Bronchial epithelial cell (primary cell): ENCODE results near the gene NANOS3. TPM values are rescaled to one million over a fixed set of nuclear protein-coding genes. Genes with fewer than 3 reads are reported as not detected.

Experiments
- DNase-seq: peaks from one replicate; pipeline ENCODE4 v3.0.0-alpha.2; 2010; ENCODE audit warnings: low read depth
- FAIRE-seq: peaks from 2 replicates; lab custom pipeline; 2011; peaks lifted over from hg19 to GRCh38; lab: Jason Lieb, UNC
- H3K27me3 ChIP-seq: 2 replicates; pipeline ENCODE4 v1.5.1; 2011; ENCODE audit warnings: low read length; ENCODE audit not compliant: control insufficient read depth, insufficient read depth
- H3K36me3 ChIP-seq: 2 replicates; pipeline ENCODE4 v1.5.1; 2011; ENCODE audit warnings: low read length; ENCODE audit not compliant: control insufficient read depth, insufficient read depth
- H3K4me3 ChIP-seq: 2 replicates; pipeline ENCODE4 v1.5.1; 2011; ENCODE audit warnings: mild to moderate bottlenecking, low read depth, low read length, control low read depth
- total RNA-seq: library from RNA; depleted of rRNA; stranded (reverse); fragments of >200 nt; gene quantifications from 2 replicates; pipeline ENCODE4 v1.2.1, GENCODE V29; 2014
- TF ChIP-seq, protein P1 (sequence below): IDR thresholded peaks from 2 replicates; pipeline ENCODE4 v1.5.1; 2011; ENCODE audit warnings: mild to moderate bottlenecking, moderate library complexity, low read length, control low read depth, inconsistent platforms; ENCODE audit not compliant: insufficient read depth, severe bottlenecking

Gene NANOS3
- total RNA-seq, 1 donor from 2014 or later = 0.53 TPM

DNA sequence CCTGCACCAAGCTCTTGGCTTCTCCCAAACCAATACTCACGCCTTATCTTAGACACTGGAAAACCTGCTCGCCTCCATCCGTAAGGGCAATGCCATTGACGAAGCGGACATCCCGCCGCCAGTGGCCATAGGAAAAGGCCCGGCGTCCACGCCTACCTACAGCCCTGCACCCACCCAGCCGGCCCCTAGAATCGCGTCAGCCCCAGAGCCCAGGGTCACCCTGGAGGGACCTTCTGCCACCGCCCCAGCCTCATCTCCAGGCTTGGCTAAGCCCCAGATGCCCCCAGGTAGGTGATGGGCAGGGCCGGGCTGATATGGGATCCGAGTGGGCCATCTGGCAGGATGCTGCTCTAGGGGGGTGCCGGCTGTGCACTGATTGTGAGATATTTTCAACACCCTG is 36.4 kb downstream of the NANOS3 start:
- H3K36me3 ChIP-seq = peaks cover 14% of the 10 kb centered on the region
- no peaks in the 10 kb centered on the region for H3K27me3 ChIP-seq
- DNase-seq (no peak), FAIRE-seq (no peak)
- H3K4me3 ChIP-seq = no peak overlapping the region
- TF ChIP-seq, protein P1, sequence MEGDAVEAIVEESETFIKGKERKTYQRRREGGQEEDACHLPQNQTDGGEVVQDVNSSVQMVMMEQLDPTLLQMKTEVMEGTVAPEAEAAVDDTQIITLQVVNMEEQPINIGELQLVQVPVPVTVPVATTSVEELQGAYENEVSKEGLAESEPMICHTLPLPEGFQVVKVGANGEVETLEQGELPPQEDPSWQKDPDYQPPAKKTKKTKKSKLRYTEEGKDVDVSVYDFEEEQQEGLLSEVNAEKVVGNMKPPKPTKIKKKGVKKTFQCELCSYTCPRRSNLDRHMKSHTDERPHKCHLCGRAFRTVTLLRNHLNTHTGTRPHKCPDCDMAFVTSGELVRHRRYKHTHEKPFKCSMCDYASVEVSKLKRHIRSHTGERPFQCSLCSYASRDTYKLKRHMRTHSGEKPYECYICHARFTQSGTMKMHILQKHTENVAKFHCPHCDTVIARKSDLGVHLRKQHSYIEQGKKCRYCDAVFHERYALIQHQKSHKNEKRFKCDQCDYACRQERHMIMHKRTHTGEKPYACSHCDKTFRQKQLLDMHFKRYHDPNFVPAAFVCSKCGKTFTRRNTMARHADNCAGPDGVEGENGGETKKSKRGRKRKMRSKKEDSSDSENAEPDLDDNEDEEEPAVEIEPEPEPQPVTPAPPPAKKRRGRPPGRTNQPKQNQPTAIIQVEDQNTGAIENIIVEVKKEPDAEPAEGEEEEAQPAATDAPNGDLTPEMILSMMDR = no peak

DNA sequence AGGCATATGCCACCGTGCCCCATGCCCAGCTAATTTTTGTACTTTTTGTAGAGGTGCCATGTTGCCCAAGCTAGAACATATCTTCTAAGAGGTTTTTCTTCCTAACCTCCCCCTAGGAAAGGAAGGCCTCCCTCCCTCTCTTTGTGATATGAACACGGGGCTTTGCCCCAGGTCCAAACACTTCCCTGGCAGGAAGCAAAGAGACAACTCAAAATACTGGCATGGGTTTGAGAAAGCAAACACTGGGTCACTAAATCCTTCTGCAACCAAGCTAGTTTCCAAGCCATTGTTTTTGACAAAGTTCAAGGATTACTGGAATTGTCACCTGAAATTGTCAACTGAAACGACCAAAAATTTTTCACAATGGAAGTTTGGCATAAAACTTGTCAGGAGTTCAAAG is 37.8 kb downstream of the NANOS3 start:
- H3K36me3 ChIP-seq = peaks cover 21% of the 10 kb centered on the region

DNA sequence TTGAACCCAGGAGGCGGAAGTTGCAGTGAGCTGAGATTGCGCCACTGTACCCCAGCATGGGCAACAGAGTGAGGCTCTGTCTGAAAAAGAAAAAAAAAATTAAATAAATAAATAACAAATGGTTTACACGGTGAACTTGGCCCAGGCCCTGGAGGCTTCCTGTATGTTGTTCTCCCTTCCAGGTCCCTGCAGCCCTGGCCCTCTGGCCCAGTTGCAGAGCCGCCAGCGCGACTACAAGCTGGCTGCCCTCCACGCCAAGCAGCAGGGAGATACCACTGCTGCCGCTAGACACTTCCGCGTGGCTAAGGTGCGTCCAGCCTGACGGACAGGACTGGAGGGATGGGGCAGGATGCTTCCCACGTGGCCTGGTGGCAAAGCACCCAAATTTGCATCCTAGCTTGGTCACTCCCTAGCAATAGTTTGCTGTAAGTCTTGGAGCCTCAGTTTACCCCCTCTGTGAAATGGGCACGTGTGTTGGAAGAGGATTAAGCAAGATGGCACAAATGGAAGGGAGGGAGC is 41.0 kb downstream of the NANOS3 start:
- Histone ChIP-seq H3K4me3 (no peak overlapping the region), H3K36me3 (peaks cover 40% of the 10 kb centered on the region), H3K27me3 (no peaks in the 10 kb centered on the region)
- no peak for FAIRE-seq
- DNase-seq = no peak
- TF ChIP-seq, protein P1 = no peak

More for the DNA sequence above, 37.8 kb downstream of the NANOS3 start:
- Histone ChIP-seq H3K4me3 (no peak overlapping the region), H3K27me3 (no peaks in the 10 kb centered on the region)
- FAIRE-seq (no peak), DNase-seq (no peak)
- TF ChIP-seq, protein P1 = no peak

DNA sequence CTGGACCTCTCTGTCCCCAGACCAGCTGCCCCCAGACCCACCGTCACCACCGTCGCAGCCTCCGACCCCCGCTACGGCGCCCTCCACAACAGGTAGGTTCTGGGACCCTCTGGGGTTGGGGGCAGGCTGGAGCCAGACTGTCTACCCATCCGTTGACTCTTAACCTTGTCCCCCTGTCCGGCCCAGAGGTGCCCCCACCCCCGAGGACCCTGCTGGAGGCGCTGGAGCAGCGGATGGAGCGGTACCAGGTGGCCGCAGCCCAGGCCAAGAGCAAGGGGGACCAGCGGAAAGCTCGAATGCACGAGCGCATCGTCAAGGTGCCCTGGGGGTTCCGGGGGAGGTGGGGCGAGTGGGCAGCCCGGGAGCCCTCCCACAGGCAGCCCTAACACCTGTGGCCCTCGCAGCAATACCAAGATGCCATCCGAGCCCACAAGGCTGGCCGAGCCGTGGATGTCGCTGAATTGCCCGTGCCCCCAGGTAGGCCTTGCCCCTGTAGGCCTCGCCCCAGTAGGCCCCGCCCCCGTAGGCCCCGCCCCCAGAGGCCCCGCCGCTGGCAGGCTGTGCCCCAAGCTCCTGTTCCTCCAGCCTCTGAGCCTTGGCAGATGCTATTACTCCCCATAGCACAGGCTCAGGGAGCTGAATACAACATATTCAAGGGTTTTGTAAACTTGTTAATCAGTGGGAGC is 41.9 kb downstream of the NANOS3 start:
- Histone ChIP-seq H3K36me3 (peaks cover 40% of the 10 kb centered on the region), H3K4me3 (no peak overlapping the region), H3K27me3 (no peaks in the 10 kb centered on the region)
- FAIRE-seq (no peak), DNase-seq (no peak)
- TF ChIP-seq, protein P1 = no peak

DNA sequence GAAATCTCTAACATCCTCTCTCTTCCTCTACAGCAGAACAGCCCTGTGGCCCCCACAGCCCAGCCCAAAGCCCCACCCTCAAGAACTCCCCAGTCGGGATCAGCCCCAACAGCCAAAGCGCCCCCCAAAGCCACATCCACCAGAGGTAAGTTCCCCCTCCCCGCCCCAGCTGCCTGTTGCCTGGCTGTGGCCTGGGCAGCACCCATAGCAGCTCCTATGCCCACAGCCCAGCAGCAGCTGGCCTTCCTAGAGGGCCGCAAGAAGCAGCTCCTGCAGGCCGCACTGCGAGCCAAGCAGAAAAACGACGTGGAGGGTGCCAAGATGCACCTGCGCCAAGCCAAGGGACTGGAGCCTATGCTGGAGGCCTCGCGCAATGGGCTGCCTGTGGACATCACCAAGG is 43.6 kb downstream of the NANOS3 start:
- no peak for FAIRE-seq
- peaks cover 43% of the 10 kb centered on the region for H3K36me3 ChIP-seq
- TF ChIP-seq, protein P1 = no peak
- DNase-seq = no peak
- H3K4me3 ChIP-seq = no peak overlapping the region
- H3K27me3 ChIP-seq = no peaks in the 10 kb centered on the region
